ENCODE measurements around the gene PFKFB4. TPM values are rescaled to one million over a fixed set of nuclear protein-coding genes. Genes with fewer than 3 reads are reported as not detected.

Gene PFKFB4
- total and polyA plus RNA-seq, 2 of the 8 experiments (the other 6 are each of a cell fraction or from before 2014, with no cell fraction given) = 10.7 to 20.1 TPM

GRCh38 chr3:48569808-48570450, 13.3 kb upstream of the PFKFB4 start (continued):
- TF ChIP-seq USF2 (IDR thresholded peaks at IDR 0.05; ENCODE audit: low read length) = no peak
- no peak for TF ChIP-seq KDM5A (IDR thresholded peaks at IDR 0.05; ENCODE audit: low read length)
- no peak for TF ChIP-seq NRF1 (IDR thresholded peaks at IDR 0.05; ENCODE audit: low read depth, low read length)
- TF ChIP-seq TEAD4 (IDR thresholded peaks at IDR 0.05; ENCODE audit: low read depth, low read length) = no peak
- TF ChIP-seq BCL11A (IDR thresholded peaks at IDR 0.05; ENCODE audit: low read depth in 2 of 2, low read length in 2 of 2) = no peak

Measured in H1 (cell line).